Esophagus squamous epithelium (tissue), 4 donors: ENCODE data around the gene IL1RAPL1.

Experiments
- CTCF ChIP-seq, 6 experiments: fragments of 450-650 bp in 4 of 6; fragments of 200-600 bp in 2 of 6; sonication (generic) in 2 of 6; IDR thresholded peaks; one replicate each; pipeline ENCODE4 v1.5.1; 2016 to 2019; ENCODE audit warnings: antibody characterized with exemption in 6 of 6, mild to moderate bottlenecking in 4 of 6, moderate library complexity in 4 of 6
- POLR2A ChIP-seq, 4 donors: fragments of 450-650 bp; IDR thresholded peaks; one replicate each; pipeline ENCODE4 v1.6.1; 2017; ENCODE audit warnings: antibody characterized with exemption in 4 of 4, mild to moderate bottlenecking in 4 of 4, moderate library complexity in 3 of 4

DNA sequence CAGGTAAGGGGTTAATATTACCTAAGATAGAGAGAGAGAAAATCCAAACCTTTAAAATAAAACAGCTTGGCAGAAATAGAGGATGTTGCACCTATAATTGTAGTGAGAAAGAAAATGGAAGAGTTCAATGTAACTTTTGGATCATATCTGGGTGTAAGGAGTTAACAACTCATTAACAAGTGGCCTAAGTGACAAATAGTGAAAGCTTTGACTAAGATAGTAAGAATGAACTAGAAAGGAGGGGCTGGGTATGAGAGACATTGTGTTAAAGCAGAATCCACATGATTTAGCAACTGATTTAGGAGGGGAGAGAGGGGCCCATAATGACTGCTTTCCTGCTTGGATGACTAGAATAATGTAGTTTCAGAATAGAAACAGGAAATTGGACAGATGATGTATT lies 761.0 kb downstream of the IL1RAPL1 start:
- TF ChIP-seq CTCF (IDR thresholded peaks at IDR 0.05) (no peak), POLR2A (IDR thresholded peaks at IDR 0.05) (no peak)
